BJ (cell line): ENCODE results near the gene TRAPPC6A. TPM values are rescaled to one million over a fixed set of nuclear protein-coding genes. Genes with fewer than 3 reads are reported as not detected.
A peak's percentile ranks its signal among the peaks of the same experiment; 100 is the strongest.

Experiments
- CTCF ChIA-PET: fragments of 350-600 bp; formaldehyde crosslinking; extraction: SDS; loops from one replicate; lab custom pipeline; 2021; ENCODE audit warnings: antibody characterized with exemption, inconsistent platforms; lab: Yijun Ruan, JAX
- POLR2A ChIA-PET: fragments of 300-600 bp; sonication (Branson Sonifier 250); formaldehyde crosslinking; extraction: SDS; loops from one replicate; lab custom pipeline; 2021; ENCODE audit warnings: antibody characterized with exemption; lab: Charles Lee
- DNase-seq: peaks from one replicate; pipeline ENCODE4 v3.0.0-alpha.2; 2011; ENCODE audit warnings: low read depth
- H3K27me3 ChIP-seq: 2 replicates; pipeline ENCODE4 v1.6.0; 2011; ENCODE audit warnings: low read length; ENCODE audit not compliant: control insufficient read depth, insufficient read depth
- H3K36me3 ChIP-seq: 2 replicates; pipeline ENCODE4 v1.5.1; 2011; ENCODE audit warnings: low read length; ENCODE audit not compliant: control insufficient read depth, insufficient read depth
- H3K4me3 ChIP-seq: 2 replicates; pipeline ENCODE4 v1.5.1; 2011; ENCODE audit warnings: low read depth, mild to moderate bottlenecking, control low read depth, low read length
- CTCF ChIP-seq: IDR thresholded peaks from 2 replicates; pipeline ENCODE4 v1.5.1; 2011; ENCODE audit warnings: low read depth, mild to moderate bottlenecking, control low read depth, inconsistent platforms, low read length, moderate library complexity; ENCODE audit not compliant: insufficient read depth
- polyA minus RNA-seq: library from RNA; depleted of rRNA, polyadenylated mRNA; stranded (reverse); fragments of >200 nt; gene quantifications from 2 replicates; pipeline ENCODE4 v1.2.3, GENCODE V29; 2011; rRNA and poly(A)+ RNA removed
- polyA plus RNA-seq: library from polyadenylated mRNA; depleted of rRNA; stranded (reverse); fragments of >200 nt; gene quantifications from 2 replicates; pipeline ENCODE4 v1.2.3, GENCODE V29; 2011; rRNA removed

Gene TRAPPC6A
- polyA plus RNA-seq (9.7 and 15.0 TPM in 2 replicates), polyA minus RNA-seq (1.4 and 2.4 TPM in 2 replicates)

GRCh38 chr19:45177817-45178261 lies at the start of gene TRAPPC6A:
Gene TRAPPC6A, minus strand, starts transcription at chr19:45178237. Its CDS starts 19 bp downstream, at chr19:45178218.
- no peak for TF ChIP-seq CTCF
- ChIA-PET POLR2A (interaction anchor here (0.7 kb wide), 1 partner anchor 9 kb away, joined by 3 read pairs; no protein-coding TSS in a partner anchor), CTCF (interaction anchor here (0.9 to 1.9 kb wide), 7 partner anchors 14 to 161 kb away, joined by 3 to 6 read pairs (median 5); partner anchors contain the start of genes NKPD1 and PPP1R37)
- Histone ChIP-seq H3K4me3 (peak within 1 kb of the TSS; percentile 92), H3K36me3 (peaks cover 3% of the 10 kb centered on the region; the same call in 1 of the 2 replicates), H3K27me3 (no peaks in the 10 kb centered on the region)
- no peak for DNase-seq

GRCh38 chr19:45224645-45225044 lies 46.6 kb upstream of the TRAPPC6A start:
- CTCF ChIA-PET: no interaction called here
- Histone ChIP-seq H3K4me3 (no peak overlapping the region), H3K27me3 (peaks cover 5% of the 10 kb centered on the region), H3K36me3 (no peaks in the 10 kb centered on the region)
- TF ChIP-seq CTCF: no peak
- DNase-seq: no peak
- POLR2A ChIA-PET: no interaction called here

GRCh38 chr19:45223879-45224278 lies 45.8 kb upstream of the TRAPPC6A start:
- CTCF ChIA-PET: interaction anchor here (0.7 kb wide), 1 partner anchor 103 kb away, joined by 3 read pairs; no protein-coding TSS in a partner anchor
- POLR2A ChIA-PET: no interaction called here
- TF ChIP-seq CTCF: no peak
- Histone ChIP-seq H3K27me3 (peaks cover 6% of the 10 kb centered on the region), H3K36me3 (no peaks in the 10 kb centered on the region), H3K4me3 (no peak overlapping the region)
- DNase-seq: no peak

- Histone ChIP-seq H3K4me3 (no peak overlapping the region), H3K27me3 (peaks cover 12% of the 10 kb centered on the region), H3K36me3 (no peaks in the 10 kb centered on the region)
- no peak for TF ChIP-seq CTCF
- no peak for DNase-seq
- CTCF ChIA-PET: no interaction called here
- POLR2A ChIA-PET: no interaction called here
These were observed 44.7 kb upstream of the TRAPPC6A start for GRCh38 chr19:45222724-45223123.

GRCh38 chr19:45218911-45219743 lies 41.1 kb upstream of the TRAPPC6A start:
- Histone ChIP-seq H3K27me3 (peaks cover 19% of the 10 kb centered on the region), H3K4me3 (no peak overlapping the region), H3K36me3 (no peaks in the 10 kb centered on the region)
- DNase-seq: no peak
- TF ChIP-seq CTCF: no peak
- CTCF ChIA-PET: no interaction called here
- POLR2A ChIA-PET: no interaction called here
